Skin of body (tissue), 2 donors: ENCODE data around the gene LDAH. TPM values are rescaled to one million over a fixed set of nuclear protein-coding genes. Genes with fewer than 3 reads are reported as not detected.

Experiments used
- DNase-seq: peaks from one replicate; lab custom pipeline; 2025; lab: John Stamatoyannopoulos, UW
- total RNA-seq: library from RNA; depleted of rRNA; stranded (reverse); fragments of >200 nt; gene quantifications from one replicate; pipeline ENCODE4 v1.2.3, GENCODE V29; 2014

Gene LDAH
- total RNA-seq, 1 donor from 2014 or later, result 15.8 TPM

- DNase-seq, result no peak
Observed at GRCh38 chr2:20781656-20782265, 41.1 kb downstream of the LDAH start.

GRCh38 chr2:20771299-20771698 lies 51.6 kb downstream of the LDAH start:
- peak; percentile 71 for DNase-seq

GRCh38 chr2:20766798-20767644 lies 55.9 kb downstream of the LDAH start:
- no peak for DNase-seq

GRCh38 chr2:20766213-20766612 lies 56.7 kb downstream of the LDAH start:
- DNase-seq, result no peak

- no peak for DNase-seq
Observed at GRCh38 chr2:20762945-20763683, 59.8 kb downstream of the LDAH start.

GRCh38 chr2:20759487-20759886 lies 63.4 kb downstream of the LDAH start:
- peak; percentile 24 for DNase-seq

- DNase-seq, result no peak
Observed at GRCh38 chr2:20758997-20759396, 63.9 kb downstream of the LDAH start.

- no peak for DNase-seq
Observed at GRCh38 chr2:20757405-20758090, 65.4 kb downstream of the LDAH start.

- DNase-seq, result no peak
Observed at GRCh38 chr2:20755132-20755800, 67.6 kb downstream of the LDAH start.

GRCh38 chr2:20752293-20752692 lies 70.6 kb downstream of the LDAH start:
- no peak for DNase-seq

GRCh38 chr2:20747317-20747716 lies 75.6 kb downstream of the LDAH start:
- DNase-seq, result no peak

- no peak for DNase-seq
Observed at GRCh38 chr2:20745924-20746555, 76.9 kb downstream of the LDAH start.

GRCh38 chr2:20744366-20745335 lies 78.2 kb downstream of the LDAH start:
- no peak for DNase-seq

GRCh38 chr2:20738772-20739171 lies 84.1 kb downstream of the LDAH start:
- no peak for DNase-seq

GRCh38 chr2:20737505-20737904 lies 85.4 kb downstream of the LDAH start:
- no peak for DNase-seq

- DNase-seq, result no peak
Observed at GRCh38 chr2:20728114-20728758, 94.7 kb downstream of the LDAH start.

GRCh38 chr2:20726913-20727312 lies 96.0 kb downstream of the LDAH start:
- DNase-seq, result no peak

GRCh38 chr2:20725782-20726181 lies 97.1 kb downstream of the LDAH start:
- no peak for DNase-seq

- no peak for DNase-seq
Observed at GRCh38 chr2:20724500-20725053, 98.3 kb downstream of the LDAH start.
